HepG2 (cell line): Measurements from ENCODE around the gene RMDN2. TPM values are rescaled to one million over a fixed set of nuclear protein-coding genes. Genes with fewer than 3 reads are reported as not detected.

Experiments used
- ATAC-seq: fragments of 200-7000 bp; cut with Tn5 transposase; 3 replicates; pipeline ENCODE4 v1.9.1; 2020; ENCODE audit warnings: mild to moderate bottlenecking, moderate library complexity
- BruUV-seq: library from RNA; stranded (reverse); fragments of 400-500 nt; replicated peaks from 2 replicates; lab custom pipeline; 2021; lab: Mats Ljungman, UMichigan
- CTCF ChIA-PET: fragments of 300-600 bp; formaldehyde crosslinking; extraction: SDS; loops from one replicate; lab custom pipeline; 2021; ENCODE audit warnings: low total read pairs, inconsistent platforms, low intra/inter-chr PET ratio; lab: Yijun Ruan, JAX
- POLR2A ChIA-PET: fragments of 350-600 bp; sonication (Branson Sonifier 250); formaldehyde crosslinking; loops from one replicate; lab custom pipeline; 2020; ENCODE audit warnings: antibody characterized with exemption, inconsistent platforms; lab: Yijun Ruan, JAX
- DNase-seq: peaks from one replicate; pipeline ENCODE4 v3.0.0-alpha.2; 2015; ENCODE audit warnings: low spot score
- FAIRE-seq: peaks from 3 replicates; lab custom pipeline; 2011; peaks lifted over from hg19 to GRCh38; lab: Jason Lieb, UNC
- H2AFZ ChIP-seq: one replicate; pipeline ENCODE4 v1.6.1; 2011; ENCODE audit warnings: low read length, inconsistent platforms
- H3K27ac ChIP-seq: fragments of 300-600 bp; 3 replicates; pipeline ENCODE4 v1.8.0; 2011; ENCODE audit warnings: mixed run types, mild to moderate bottlenecking, mixed read lengths, low read length, inconsistent platforms; ENCODE audit not compliant: insufficient read depth; ENCODE audit errors: extremely low read length
- H3K27me3 ChIP-seq, 2 experiments: fragments of 200-600 bp in 1 of 2; 2 replicates in 1 of 2; 3 replicates in 1 of 2; pipeline versions ENCODE4 v1.6.0 to v1.8.0; 2011; ENCODE audit warnings: low read length in 2 of 2, mild to moderate bottlenecking in 2 of 2, moderate library complexity in 2 of 2, inconsistent platforms in 1 of 2; ENCODE audit not compliant: insufficient read depth in 2 of 2, control insufficient read depth in 1 of 2
- H3K36me3 ChIP-seq, 2 experiments: fragments of 200-600 bp in 1 of 2; replicated peaks in 1 of 2; 2 replicates in 1 of 2; 3 replicates in 1 of 2; pipeline versions ENCODE4 v1.5.1 to v1.8.0; 2011; ENCODE audit warnings: low read length in 2 of 2, inconsistent platforms in 1 of 2; ENCODE audit not compliant: insufficient read depth in 2 of 2, control insufficient read depth in 1 of 2
- H3K4me1 ChIP-seq: 2 replicates; pipeline ENCODE4 v1.5.1; 2012; ENCODE audit warnings: low read length, inconsistent platforms; ENCODE audit not compliant: insufficient read depth
- H3K4me2 ChIP-seq: 2 replicates; pipeline ENCODE4 v1.6.0; 2011; ENCODE audit warnings: low read depth, low read length, inconsistent platforms
- H3K4me3 ChIP-seq, 3 experiments: fragments of 200-600 bp in 1 of 3; sonication (generic), shearing (Covaris generic) in 1 of 3; replicated peaks in 1 of 3; 2 replicates each; pipeline ENCODE4 v1.5.1; 2011 to 2016; ENCODE audit warnings: low read length in 3 of 3, inconsistent platforms in 2 of 3, low read depth in 2 of 3, mild to moderate bottlenecking in 2 of 3, control low read depth in 1 of 3, mixed read lengths in 1 of 3; ENCODE audit not compliant: insufficient read depth in 1 of 3
- H3K79me2 ChIP-seq: one replicate; pipeline ENCODE4 v1.6.1; 2011; ENCODE audit warnings: low read length, inconsistent platforms; ENCODE audit not compliant: insufficient read depth
- H3K9ac ChIP-seq: 2 replicates; pipeline ENCODE4 v1.6.0; 2011; ENCODE audit warnings: mild to moderate bottlenecking, low read depth, low read length, inconsistent platforms; ENCODE audit not compliant: insufficient read depth
- H3K9me3 ChIP-seq: 2 replicates; pipeline ENCODE4 v1.5.1; 2012; ENCODE audit warnings: mild to moderate bottlenecking, low read length
- H4K20me1 ChIP-seq: 2 replicates; pipeline ENCODE4 v1.6.0; 2011; ENCODE audit warnings: inconsistent platforms, mild to moderate bottlenecking, low read length, moderate library complexity; ENCODE audit not compliant: insufficient read depth
- ISL2 ChIP-seq: sonication (generic); formaldehyde crosslinking; IDR thresholded peaks from 2 replicates; pipeline ENCODE4 v1.5.0; 2020; ENCODE audit warnings: missing genetic modification reagents
- MTA3 ChIP-seq: sonication (generic); formaldehyde crosslinking; IDR thresholded peaks from 2 replicates; pipeline ENCODE4 v1.4.0; 2020; ENCODE audit warnings: missing genetic modification reagents
- RFXANK ChIP-seq: IDR thresholded peaks from 2 replicates; pipeline ENCODE4 v1.6.1; 2016
- ZFP82 ChIP-seq: sonication (generic); formaldehyde crosslinking; IDR thresholded peaks from 2 replicates; pipeline ENCODE4 v1.5.1; 2020; ENCODE audit warnings: mild to moderate bottlenecking, missing genetic modification reagents, borderline replicate concordance
- ZNF598 ChIP-seq: sonication (generic); formaldehyde crosslinking; IDR thresholded peaks from 2 replicates; pipeline ENCODE4 v1.5.1; 2020; ENCODE audit warnings: mild to moderate bottlenecking, missing genetic modification reagents, borderline replicate concordance
- ZNF776 ChIP-seq: sonication (generic); formaldehyde crosslinking; IDR thresholded peaks from 2 replicates; pipeline ENCODE4 v1.4.0; 2020; ENCODE audit warnings: mild to moderate bottlenecking, missing genetic modification reagents
- WGBS: methylation state at CpG from one replicate; pipeline ENCODE4 v1.1.6; 2017; ENCODE audit warnings: low lambda C conversion rate; 5-methylcytosine and 5-hydroxymethylcytosine counted together
- in situ Hi-C: cut with HindIII; loops from 2 replicates; pipeline ENCODE4 v1.10.0; 2017; ENCODE audit warnings: low pct_unique_long_range_greater_than_20kb; ENCODE audit not compliant: extremely low pct_ligation_motif_present
- intact Hi-C: fragments of 100-400 bp; cut with micrococcal nuclease; formaldehyde crosslinking; loops from one replicate; pipeline ENCODE4 v1.10.0; 2022; ENCODE audit not compliant: unreplicated experiment
- polyA plus RNA-seq, 8 experiments: library from polyadenylated mRNA; depleted of rRNA in 3 of 8; stranded (reverse) in 7 of 8; unstranded in 1 of 8; fragments of >200 nt; fragmentation: Illumina TruSeq in 4 of 8; extraction: Trizol in 4 of 8; gene quantifications; 2 replicates each; pipeline versions ENCODE4 v1.2.1 to v1.2.3, GENCODE V29; 2011 to 2016; ENCODE audit warnings: low read depth in 4 of 8, missing spikeins in 1 of 8, mixed read lengths in 1 of 8; ENCODE audit not compliant: insufficient read depth in 1 of 8
- total RNA-seq, 5 experiments: library from RNA; depleted of rRNA; stranded (reverse); fragments of >200 nt; fragmentation: Illumina TruSeq; extraction: Trizol; gene quantifications; 2 replicates each; pipeline ENCODE4 v1.2.3, GENCODE V29; 2016; ENCODE audit warnings: low read depth in 1 of 5
- TF ChIP-seq, protein P1 (sequence below): sonication (generic); formaldehyde crosslinking; IDR thresholded peaks from 2 replicates; pipeline ENCODE4 v1.4.0; 2020; ENCODE audit warnings: missing genetic modification reagents, mild to moderate bottlenecking, borderline replicate concordance
- TF ChIP-seq, protein P2 (sequence below): IDR thresholded peaks from 2 replicates; pipeline ENCODE4 v1.6.1; 2016; ENCODE audit warnings: missing genetic modification reagents, missing compliant biosample characterization
- TF ChIP-seq, protein P3 (sequence below): sonication (generic); formaldehyde crosslinking; IDR thresholded peaks from 2 replicates; pipeline ENCODE4 v1.9.0; 2021; ENCODE audit warnings: missing genetic modification reagents, mild to moderate bottlenecking, borderline replicate concordance
- TF ChIP-seq, protein P4 (sequence below): IDR thresholded peaks from 2 replicates; pipeline ENCODE4 v1.6.1; 2016; ENCODE audit warnings: missing biosample characterization, missing genetic modification reagents, low read depth

RMDN2 gene
- total and polyA plus RNA-seq, 2 of the 13 experiments (the other 11 are each of a cell fraction or from before 2014, with no cell fraction given), result 2.3 to 8.9 TPM

DNA sequence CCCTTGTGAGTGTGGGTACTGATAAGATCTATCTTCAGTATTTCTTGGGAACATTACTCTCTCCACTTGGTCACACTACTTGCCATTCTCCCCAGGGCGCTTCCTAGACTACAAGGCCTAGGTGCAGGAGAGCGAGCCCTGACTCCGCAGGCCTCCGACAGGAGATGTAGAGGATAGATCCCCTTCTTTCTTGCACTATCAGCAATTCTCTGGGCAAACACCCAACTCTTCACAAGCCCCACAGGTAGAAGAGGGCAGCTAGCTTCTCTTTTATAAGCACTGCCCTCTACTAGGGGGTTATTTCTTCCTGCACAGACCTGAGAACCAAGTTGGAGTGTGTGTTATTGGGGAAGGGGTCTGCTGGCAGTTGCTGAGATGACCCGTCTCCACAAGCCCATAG is 10.7 kb upstream of the RMDN2 start (continued):
- TF ChIP-seq, protein P1, sequence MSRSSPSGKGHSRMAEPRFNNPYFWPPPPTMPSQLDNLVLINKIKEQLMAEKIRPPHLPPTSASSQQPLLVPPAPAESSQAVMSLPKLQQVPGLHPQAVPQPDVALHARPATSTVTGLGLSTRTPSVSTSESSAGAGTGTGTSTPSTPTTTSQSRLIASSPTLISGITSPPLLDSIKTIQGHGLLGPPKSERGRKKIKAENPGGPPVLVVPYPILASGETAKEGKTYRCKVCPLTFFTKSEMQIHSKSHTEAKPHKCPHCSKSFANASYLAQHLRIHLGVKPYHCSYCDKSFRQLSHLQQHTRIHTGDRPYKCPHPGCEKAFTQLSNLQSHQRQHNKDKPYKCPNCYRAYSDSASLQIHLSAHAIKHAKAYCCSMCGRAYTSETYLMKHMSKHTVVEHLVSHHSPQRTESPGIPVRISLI, result no peak

DNA sequence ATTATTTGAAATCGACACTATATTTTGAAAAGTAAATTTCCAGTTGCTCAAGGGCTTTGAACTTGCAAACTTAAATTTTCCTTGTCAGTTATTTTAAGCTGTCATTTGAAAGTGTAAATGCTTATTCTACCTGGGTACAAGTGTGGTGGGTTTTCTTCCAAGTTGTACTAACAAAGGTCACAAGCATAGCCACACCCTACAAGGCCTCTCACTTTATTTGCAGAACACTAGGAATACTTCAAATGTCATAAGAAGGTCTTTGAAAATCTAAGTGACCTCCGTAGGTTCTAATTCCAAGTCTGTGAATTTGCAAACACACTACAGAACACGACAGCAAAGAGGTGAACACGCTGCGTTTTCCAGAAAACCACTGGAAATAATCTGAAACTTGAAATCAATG is 9.3 kb upstream of the RMDN2 start:
- intact Hi-C loops, result no loop called here
- ChIA-PET POLR2A (interaction anchor here (1.7 kb wide), 1 partner anchor 9 kb away, joined by 6 read pairs; the partner anchor contains the start of gene RMDN2), CTCF (no interaction called here)
- TF ChIP-seq, protein P2, sequence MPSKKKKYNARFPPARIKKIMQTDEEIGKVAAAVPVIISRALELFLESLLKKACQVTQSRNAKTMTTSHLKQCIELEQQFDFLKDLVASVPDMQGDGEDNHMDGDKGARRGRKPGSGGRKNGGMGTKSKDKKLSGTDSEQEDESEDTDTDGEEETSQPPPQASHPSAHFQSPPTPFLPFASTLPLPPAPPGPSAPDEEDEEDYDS, result no peak
- TF ChIP-seq ISL2 (no peak), MTA3 (CRISPR knock-in tag) (no peak), RFXANK (CRISPR knock-in tag) (no peak), ZFP82 (CRISPR knock-in tag) (no peak), ZNF598 (CRISPR knock-in tag) (no peak), ZNF776 (no peak)
- TF ChIP-seq, protein P3, sequence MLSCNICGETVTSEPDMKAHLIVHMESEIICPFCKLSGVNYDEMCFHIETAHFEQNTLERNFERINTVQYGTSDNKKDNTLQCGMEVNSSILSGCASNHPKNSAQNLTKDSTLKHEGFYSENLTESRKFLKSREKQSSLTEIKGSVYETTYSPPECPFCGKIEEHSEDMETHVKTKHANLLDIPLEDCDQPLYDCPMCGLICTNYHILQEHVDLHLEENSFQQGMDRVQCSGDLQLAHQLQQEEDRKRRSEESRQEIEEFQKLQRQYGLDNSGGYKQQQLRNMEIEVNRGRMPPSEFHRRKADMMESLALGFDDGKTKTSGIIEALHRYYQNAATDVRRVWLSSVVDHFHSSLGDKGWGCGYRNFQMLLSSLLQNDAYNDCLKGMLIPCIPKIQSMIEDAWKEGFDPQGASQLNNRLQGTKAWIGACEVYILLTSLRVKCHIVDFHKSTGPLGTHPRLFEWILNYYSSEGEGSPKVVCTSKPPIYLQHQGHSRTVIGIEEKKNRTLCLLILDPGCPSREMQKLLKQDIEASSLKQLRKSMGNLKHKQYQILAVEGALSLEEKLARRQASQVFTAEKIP, result no peak
- TF ChIP-seq, protein P4, sequence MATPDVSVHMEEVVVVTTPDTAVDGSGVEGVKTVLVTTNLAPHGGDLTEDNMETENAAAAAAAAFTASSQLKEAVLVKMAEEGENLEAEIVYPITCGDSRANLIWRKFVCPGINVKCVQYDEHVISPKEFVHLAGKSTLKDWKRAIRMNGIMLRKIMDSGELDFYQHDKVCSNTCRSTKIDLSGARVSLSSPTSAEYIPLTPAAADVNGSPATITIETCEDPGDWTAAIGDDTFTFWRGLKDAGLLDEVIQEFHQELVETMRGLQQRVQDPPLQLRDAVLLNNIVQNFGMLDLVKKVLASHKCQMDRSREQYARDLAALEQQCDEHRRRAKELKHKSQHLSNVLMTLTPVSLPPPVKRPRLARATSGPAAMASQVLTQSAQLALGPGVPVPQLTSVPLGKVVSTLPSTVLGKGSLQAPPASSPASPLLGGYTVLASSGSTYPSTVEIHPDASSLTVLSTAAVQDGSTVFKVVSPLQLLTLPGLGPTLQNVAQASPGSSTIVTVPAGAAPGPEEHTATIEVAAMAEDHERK (CRISPR knock-in tag), result no peak
- Histone ChIP-seq H3K9ac (no peak overlapping the region), H4K20me1 (no peaks in the 10 kb centered on the region), H3K4me2 (no peak overlapping the region), H3K27ac (no peak overlapping the region), H3K4me1 (peaks cover 76% of the 10 kb centered on the region), H3K79me2 (no peaks in the 10 kb centered on the region), H3K4me3 (no peak overlapping the region), H3K36me3 (no peaks in the 10 kb centered on the region), H3K9me3 (no peaks in the 10 kb centered on the region), H2AFZ (no peak overlapping the region), H3K27me3 (no peaks in the 10 kb centered on the region)
- in situ Hi-C loops, result no loop called here
- WGBS, result 81% methylated on average over 5 of the region's 5 CpGs
- ATAC-seq (no peak), DNase-seq (no peak), FAIRE-seq (no peak)
- BruUV-seq, result no TSS peak
